ENCODE data around the gene MRM1.

Gene MRM1

GRCh38 chr17:36641331-36641876 lies 40.0 kb downstream of the MRM1 start:
- TF ChIP-seq, protein P1, sequence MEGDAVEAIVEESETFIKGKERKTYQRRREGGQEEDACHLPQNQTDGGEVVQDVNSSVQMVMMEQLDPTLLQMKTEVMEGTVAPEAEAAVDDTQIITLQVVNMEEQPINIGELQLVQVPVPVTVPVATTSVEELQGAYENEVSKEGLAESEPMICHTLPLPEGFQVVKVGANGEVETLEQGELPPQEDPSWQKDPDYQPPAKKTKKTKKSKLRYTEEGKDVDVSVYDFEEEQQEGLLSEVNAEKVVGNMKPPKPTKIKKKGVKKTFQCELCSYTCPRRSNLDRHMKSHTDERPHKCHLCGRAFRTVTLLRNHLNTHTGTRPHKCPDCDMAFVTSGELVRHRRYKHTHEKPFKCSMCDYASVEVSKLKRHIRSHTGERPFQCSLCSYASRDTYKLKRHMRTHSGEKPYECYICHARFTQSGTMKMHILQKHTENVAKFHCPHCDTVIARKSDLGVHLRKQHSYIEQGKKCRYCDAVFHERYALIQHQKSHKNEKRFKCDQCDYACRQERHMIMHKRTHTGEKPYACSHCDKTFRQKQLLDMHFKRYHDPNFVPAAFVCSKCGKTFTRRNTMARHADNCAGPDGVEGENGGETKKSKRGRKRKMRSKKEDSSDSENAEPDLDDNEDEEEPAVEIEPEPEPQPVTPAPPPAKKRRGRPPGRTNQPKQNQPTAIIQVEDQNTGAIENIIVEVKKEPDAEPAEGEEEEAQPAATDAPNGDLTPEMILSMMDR (IDR thresholded peaks at IDR 0.05; ENCODE audit: low read depth, low read length, missing control alignments), result no peak
- no peak for DNase-seq (ENCODE audit: low read depth)
- no peak overlapping the region for H3K4me3 ChIP-seq (ENCODE audit: low read depth, low read length)

DNA sequence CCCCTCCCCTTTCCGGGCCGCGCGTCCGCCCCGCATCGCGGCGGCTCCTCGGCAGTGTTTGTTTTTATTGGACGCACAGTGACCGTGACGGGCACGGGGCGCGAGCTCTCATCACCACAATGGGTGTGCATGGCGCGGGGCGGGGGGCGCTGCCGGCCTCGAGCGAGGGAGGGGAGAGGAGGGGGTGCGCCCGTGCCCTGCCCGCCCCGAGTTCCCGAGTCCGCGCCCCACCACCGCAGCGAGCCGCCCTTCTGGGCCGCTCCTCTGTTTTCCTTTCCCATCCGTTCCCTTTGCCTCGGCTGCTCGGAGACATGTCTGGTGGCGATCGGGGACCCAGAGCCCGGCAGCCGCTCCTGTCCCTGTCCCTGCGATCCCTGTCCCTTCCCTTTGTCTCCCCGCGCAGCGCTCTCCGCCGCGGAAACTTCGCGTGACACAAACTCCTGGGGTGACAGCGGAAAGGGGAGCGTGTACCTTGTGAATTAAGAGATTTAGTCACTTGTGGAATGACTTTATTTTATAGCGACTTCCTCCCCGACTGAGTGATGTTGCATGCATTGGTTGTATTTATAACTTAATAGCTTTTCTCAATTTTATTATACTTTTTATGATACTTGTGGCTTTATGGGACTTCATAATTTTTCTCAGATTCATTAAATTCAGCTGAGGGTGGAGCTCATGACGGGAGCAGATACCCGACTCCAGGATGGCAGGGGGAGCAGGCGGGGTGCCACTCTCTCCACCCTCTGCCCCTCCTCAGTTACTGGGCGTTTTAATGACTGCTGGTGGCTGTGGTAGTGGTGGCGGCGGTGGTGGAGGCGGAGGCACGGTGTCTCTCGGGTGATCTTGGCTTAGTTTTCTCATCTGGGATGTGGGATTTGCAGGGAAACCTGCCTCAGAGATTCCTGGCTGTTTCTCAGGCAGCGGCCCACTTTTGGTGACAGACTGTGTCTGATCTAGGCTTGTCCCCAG lies 40.8 kb downstream of the MRM1 start:
- TF ChIP-seq, protein P1 (IDR thresholded peaks at IDR 0.05; ENCODE audit: low read depth, low read length, missing control alignments), result no peak
- DNase-seq (ENCODE audit: low read depth), result no peak
- no peak overlapping the region for H3K4me3 ChIP-seq (ENCODE audit: low read depth, low read length)

DNA sequence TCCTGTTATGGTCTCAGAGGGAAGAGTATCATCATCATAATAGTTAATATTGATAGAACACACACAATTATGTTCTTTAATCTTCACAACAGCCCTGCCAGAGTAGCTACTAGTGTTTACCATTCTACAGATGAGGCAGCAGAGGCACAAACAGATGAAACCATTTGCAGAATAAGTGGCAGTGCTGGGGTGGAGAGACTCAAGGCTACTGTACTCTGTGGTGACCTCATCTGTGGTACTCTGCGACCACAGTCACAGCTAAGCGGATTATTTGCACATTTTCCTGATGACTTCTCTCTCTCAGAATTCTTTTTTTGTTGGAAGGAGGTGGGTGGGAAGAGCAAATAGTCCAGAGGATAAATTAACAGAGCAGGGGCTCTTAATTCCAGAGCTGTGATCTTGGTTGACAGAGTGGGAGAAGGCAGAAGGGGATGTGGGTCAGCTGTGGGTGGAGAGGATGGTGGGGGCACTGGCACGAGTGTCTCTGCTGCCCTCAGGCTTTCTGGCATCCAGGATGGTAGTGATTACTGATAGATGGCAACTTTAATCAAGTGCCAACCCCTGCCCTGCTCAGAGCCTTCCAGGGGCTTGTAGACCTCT lies 41.8 kb downstream of the MRM1 start:
- no peak overlapping the region for H3K4me3 ChIP-seq (ENCODE audit: low read depth, low read length)
- no peak for DNase-seq (ENCODE audit: low read depth)
- TF ChIP-seq, protein P1 (IDR thresholded peaks at IDR 0.05; ENCODE audit: low read depth, low read length, missing control alignments), result no peak

DNA sequence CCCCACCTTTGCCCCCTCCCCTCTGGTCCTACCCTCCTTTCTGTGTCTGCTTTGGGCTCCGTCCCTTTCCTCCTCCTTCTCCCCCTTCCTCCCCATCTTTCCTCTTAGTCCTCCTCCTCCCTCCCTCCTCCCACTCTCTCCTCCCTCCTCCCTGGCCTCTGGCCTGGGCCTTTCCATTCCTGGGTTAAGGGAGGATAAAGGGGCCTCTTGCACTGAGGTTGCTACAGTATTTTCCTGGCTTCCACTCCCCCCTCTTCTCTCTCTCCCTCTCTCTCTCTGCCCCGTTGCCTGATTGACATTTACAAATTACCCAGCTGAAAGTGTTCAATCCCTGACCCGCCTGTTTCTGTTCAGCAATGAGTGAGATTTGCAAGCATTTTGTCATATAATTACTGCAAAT lies 44.0 kb downstream of the MRM1 start:
- no peak for DNase-seq (ENCODE audit: low read depth)
- H3K4me3 ChIP-seq (ENCODE audit: low read depth, low read length), result no peak overlapping the region
- TF ChIP-seq, protein P1 (IDR thresholded peaks at IDR 0.05; ENCODE audit: low read depth, low read length, missing control alignments), result no peak

DNA sequence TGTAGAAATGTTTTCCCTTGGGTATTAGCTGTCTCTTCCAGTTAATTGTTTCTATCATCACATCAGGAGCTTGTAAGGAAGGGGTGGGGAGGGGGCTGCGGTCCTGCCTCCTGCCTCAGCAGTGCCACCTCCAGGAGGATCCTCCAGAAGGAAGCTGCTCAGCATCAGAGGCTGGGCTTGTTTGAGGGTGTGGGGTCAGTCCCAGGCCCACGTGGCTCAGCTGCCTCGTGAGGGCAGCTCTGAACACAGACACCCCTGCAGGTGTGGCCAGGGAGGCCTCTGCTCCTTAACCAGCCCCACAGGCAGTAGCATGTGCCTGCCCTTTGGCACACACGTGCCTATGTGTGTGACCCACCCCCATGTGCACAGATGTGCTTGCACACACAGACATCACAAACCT lies 46.3 kb downstream of the MRM1 start:
- no peak overlapping the region for H3K4me3 ChIP-seq (ENCODE audit: low read depth, low read length)
- no peak for DNase-seq (ENCODE audit: low read depth)
- TF ChIP-seq, protein P1 (IDR thresholded peaks at IDR 0.05; ENCODE audit: low read depth, low read length, missing control alignments), result no peak

DNA sequence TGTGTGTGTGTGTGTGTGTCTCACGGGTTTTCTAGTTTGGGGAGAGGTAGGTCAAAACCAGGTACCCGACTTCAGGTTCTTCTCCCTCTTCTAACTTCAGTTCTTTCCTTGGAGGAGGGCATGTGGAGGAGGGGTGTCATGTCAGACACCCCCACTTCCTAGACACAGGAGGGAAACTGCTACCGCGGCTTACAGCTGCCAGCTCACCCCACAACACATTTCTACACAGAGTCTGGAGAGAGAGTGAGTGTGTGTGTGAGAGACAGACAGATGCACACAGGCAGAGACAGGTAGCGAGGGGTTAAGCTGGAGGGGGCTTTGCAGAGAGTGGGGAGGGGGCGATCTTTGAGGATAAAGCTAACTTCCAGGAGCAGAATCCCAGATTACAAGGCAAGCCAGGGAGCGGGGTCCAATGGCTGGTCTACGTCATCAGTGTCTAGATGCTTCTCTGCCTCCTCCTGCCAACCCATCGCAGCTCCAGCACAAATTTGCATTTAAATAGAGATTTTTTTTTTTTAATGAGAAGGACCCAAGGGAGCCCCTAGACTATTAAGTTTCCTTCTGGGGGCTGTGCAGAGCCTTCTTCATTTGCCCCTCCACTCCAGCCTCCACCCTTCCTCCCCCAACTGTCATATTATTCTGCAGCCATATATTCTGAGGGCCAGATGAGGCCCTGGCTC lies 48.9 kb downstream of the MRM1 start:
- DNase-seq (ENCODE audit: low read depth), result no peak
- TF ChIP-seq, protein P1 (IDR thresholded peaks at IDR 0.05; ENCODE audit: low read depth, low read length, missing control alignments), result no peak
- H3K4me3 ChIP-seq (ENCODE audit: low read depth, low read length), result no peak overlapping the region

Measured in GM12864 (cell line).